ENCODE measurements around the gene CNRIP1. TPM values are rescaled to one million over a fixed set of nuclear protein-coding genes. Genes with fewer than 3 reads are reported as not detected.
"Not testable (repeated sequence)": the region's sequence is repeated elsewhere in the genome, so short reads cannot be mapped to it uniquely, and the experiment has no call there.

Gene CNRIP1
- total RNA-seq, 2 experiments from 2014 or later: not detected

DNA sequence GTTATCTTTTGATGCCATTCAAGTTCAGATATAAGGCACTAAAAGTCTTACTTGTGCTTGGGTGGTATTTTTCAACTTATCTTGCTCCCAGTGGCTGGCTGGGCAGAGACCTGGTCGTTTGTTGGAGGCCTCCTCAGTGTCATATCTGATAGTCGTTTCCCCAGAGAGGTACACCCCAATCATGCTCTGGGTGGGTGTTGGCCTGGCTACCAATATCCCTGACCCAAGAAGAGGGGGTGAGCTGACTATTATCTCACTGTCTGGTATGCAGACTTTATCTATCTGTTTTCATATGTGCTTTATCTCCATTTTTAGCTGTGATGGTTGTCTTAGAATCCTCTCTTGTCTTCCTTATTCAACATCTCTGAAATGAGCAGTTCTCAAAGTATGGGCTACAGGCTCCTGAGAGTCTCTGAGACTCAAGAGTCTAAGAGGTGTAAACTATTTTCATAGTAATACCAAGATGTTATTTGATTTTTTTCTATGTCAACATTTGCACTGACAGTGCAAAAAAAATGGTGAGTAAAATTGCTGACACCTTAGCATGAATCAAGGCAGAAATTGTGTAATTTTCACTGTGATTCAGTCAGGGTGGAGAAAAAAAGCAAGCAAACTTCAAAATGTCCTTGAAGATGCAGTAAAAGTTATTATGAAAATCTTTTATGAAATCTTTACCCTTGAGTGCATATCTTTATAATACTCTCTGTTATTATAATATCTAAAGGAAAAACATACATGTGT, 33.1 kb upstream of the CNRIP1 start:
- no peaks in the 10 kb centered on the region for H4K20me1 ChIP-seq (ENCODE audit: insufficient read depth, low read length)
- no peaks in the 10 kb centered on the region for H3K9me3 ChIP-seq (ENCODE audit: low read length)
- CTCF ChIA-PET (ENCODE audit: unreplicated experiment): no interaction called here
- H3K79me2 ChIP-seq (ENCODE audit: insufficient read depth, low read depth, low read length): no peaks in the 10 kb centered on the region
- TF ChIP-seq EZH2phosphoT487 (IDR thresholded peaks at IDR 0.05; ENCODE audit: borderline replicate concordance, low read depth, low read length) (no peak), CTCF (conservative IDR thresholded peaks at IDR 0.05; ENCODE audit: low read length) (no peak)
- H2AFZ ChIP-seq (ENCODE audit: low read length): peak overlapping the region; percentile 64
- peak overlapping the region; percentile 35 for H3K4me2 ChIP-seq (ENCODE audit: low read length)
- peaks cover 11% of the 10 kb centered on the region for H3K4me1 ChIP-seq (ENCODE audit: insufficient read depth, low read length, poor library complexity, severe bottlenecking)
- no peak for DNase-seq (ENCODE audit: low spot score)
- intact Hi-C loops (cut with micrococcal nuclease; ENCODE audit: unreplicated experiment): no loop called here
- no peak overlapping the region for H3K4me3 ChIP-seq (ENCODE audit: low read depth, low read length, poor library complexity, severe bottlenecking)
- no TSS peak for BruUV-seq (replicated peaks)
- no peak overlapping the region for H3K27ac ChIP-seq (ENCODE audit: low read depth, low read length, poor library complexity, severe bottlenecking)
- no peaks in the 10 kb centered on the region for H3K36me3 ChIP-seq (ENCODE audit: insufficient read depth, low read length)
- no peaks in the 10 kb centered on the region for H3K9me2 ChIP-seq (ENCODE audit: insufficient read depth, low read length)
- POLR2A ChIA-PET: interaction anchor here (0.9 to 1.2 kb wide), 2 partner anchors 8 to 68 kb away, joined by 3 to 4 read pairs; no protein-coding TSS in a partner anchor

DNA sequence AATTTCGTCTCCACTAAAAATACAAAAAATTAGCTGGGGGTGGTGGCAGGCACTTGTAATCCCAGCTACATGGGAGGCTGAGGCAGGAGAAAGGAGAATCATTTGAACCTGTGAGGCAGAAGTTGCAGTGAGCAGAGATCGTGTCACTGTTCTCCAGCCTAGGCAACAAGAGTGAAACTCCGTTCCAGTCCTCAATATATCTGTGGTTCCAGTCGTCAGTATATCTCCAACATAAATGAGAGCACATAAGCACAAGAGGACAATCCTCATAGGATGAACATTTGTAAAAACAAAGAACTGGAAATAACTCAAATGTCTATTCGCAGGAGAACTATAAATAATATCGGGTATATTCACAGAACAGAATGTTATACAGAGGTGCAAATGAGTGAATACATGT, 32.2 kb upstream of the CNRIP1 start:
- BruUV-seq (replicated peaks): no TSS peak
- H2AFZ ChIP-seq (ENCODE audit: low read length): peak overlapping the region; percentile 64; the same call in 1 of the 2 replicates
- intact Hi-C loops (cut with micrococcal nuclease; ENCODE audit: unreplicated experiment): no loop called here

DNA sequence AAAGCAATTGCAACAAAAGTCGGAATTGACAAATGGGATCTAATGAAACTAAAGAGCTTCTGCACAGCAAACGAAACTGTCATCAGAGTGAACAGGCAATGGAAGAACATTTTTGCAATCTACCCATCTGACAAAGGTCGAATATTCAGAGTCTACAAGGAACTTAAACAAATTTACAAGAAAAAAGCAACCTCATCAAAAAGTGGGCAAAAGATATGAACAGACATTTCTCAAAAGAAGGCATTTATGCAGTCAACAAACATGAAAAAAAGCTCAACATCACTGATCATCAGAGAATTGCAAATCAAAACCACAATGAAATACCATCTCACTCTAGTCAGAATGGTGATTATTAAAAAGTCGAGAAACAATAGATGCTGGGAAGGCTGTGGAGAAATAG, 29.3 kb upstream of the CNRIP1 start:
- H3K4me2 ChIP-seq (ENCODE audit: low read length); H3K79me2 ChIP-seq (ENCODE audit: insufficient read depth, low read depth, low read length); BruUV-seq (replicated peaks); H3K9me2 ChIP-seq (ENCODE audit: insufficient read depth, low read length); H3K36me3 ChIP-seq (ENCODE audit: insufficient read depth, low read length); H3K9me3 ChIP-seq (ENCODE audit: low read length); H3K4me1 ChIP-seq (ENCODE audit: insufficient read depth, low read length, poor library complexity, severe bottlenecking); H4K20me1 ChIP-seq (ENCODE audit: insufficient read depth, low read length); DNase-seq (ENCODE audit: low spot score); H2AFZ ChIP-seq (ENCODE audit: low read length); H3K4me3 ChIP-seq (ENCODE audit: low read depth, low read length, poor library complexity, severe bottlenecking); CTCF ChIA-PET (ENCODE audit: unreplicated experiment); H3K27ac ChIP-seq (ENCODE audit: low read depth, low read length, poor library complexity, severe bottlenecking); intact Hi-C loops (cut with micrococcal nuclease; ENCODE audit: unreplicated experiment): not testable (repeated sequence)
- POLR2A ChIA-PET: interaction anchor here (0.6 kb wide), 2 partner anchors 63 to 164 kb away, joined by 3 to 4 read pairs; no protein-coding TSS in a partner anchor

More for the DNA sequence above, 32.2 kb upstream of the CNRIP1 start:
- Histone ChIP-seq H4K20me1 (ENCODE audit: insufficient read depth, low read length) (no peaks in the 10 kb centered on the region), H3K4me1 (ENCODE audit: insufficient read depth, low read length, poor library complexity, severe bottlenecking) (peaks cover 7% of the 10 kb centered on the region), H3K4me2 (ENCODE audit: low read length) (no peak overlapping the region; the same call in 1 of the 2 replicates), H3K9me3 (ENCODE audit: low read length) (no peaks in the 10 kb centered on the region), H3K4me3 (ENCODE audit: low read depth, low read length, poor library complexity, severe bottlenecking) (no peak overlapping the region), H3K36me3 (ENCODE audit: insufficient read depth, low read length) (no peaks in the 10 kb centered on the region), H3K27ac (ENCODE audit: low read depth, low read length, poor library complexity, severe bottlenecking) (no peak overlapping the region), H3K9me2 (ENCODE audit: insufficient read depth, low read length) (no peaks in the 10 kb centered on the region), H3K79me2 (ENCODE audit: insufficient read depth, low read depth, low read length) (no peaks in the 10 kb centered on the region)
- TF ChIP-seq EZH2phosphoT487 (IDR thresholded peaks at IDR 0.05; ENCODE audit: borderline replicate concordance, low read depth, low read length) (no peak), CTCF (conservative IDR thresholded peaks at IDR 0.05; ENCODE audit: low read length) (no peak)
- DNase-seq (ENCODE audit: low spot score): no peak
- CTCF ChIA-PET (ENCODE audit: unreplicated experiment): no interaction called here
- POLR2A ChIA-PET: interaction anchor here (0.9 to 1.2 kb wide), 2 partner anchors 9 to 67 kb away, joined by 3 to 4 read pairs; no protein-coding TSS in a partner anchor

Measured in OCI-LY7 (cell line).